Right atrium auricular region (tissue), 2 donors: Measurements from ENCODE around the gene CYTH2. TPM values are rescaled to one million over a fixed set of nuclear protein-coding genes. Genes with fewer than 3 reads are reported as not detected.
"Not testable (repeated sequence)": the region's sequence is repeated elsewhere in the genome, so short reads cannot be mapped to it uniquely, and the experiment has no call there.

Experiments
- DNase-seq: peaks from one replicate; pipeline ENCODE4 v3.0.0-alpha.2; 2019; ENCODE audit warnings: low spot score
- H3K27ac ChIP-seq, 2 donors: fragments of 200-600 bp; sonication (generic); 1 replicate in 1 of 2; 2 replicates in 1 of 2; pipeline ENCODE4 v1.5.1; 2016 to 2019
- H3K27me3 ChIP-seq, 2 donors: fragments of 200-600 bp; sonication (generic); one replicate each; pipeline versions ENCODE4 v1.5.1 to v1.6.0; 2017 to 2019
- H3K36me3 ChIP-seq: fragments of 200-600 bp; sonication (generic); one replicate; pipeline ENCODE4 v1.5.1; 2016
- H3K4me1 ChIP-seq, 2 donors: fragments of 200-600 bp; sonication (generic); one replicate each; pipeline versions ENCODE4 v1.5.1 to v1.6.0; 2017 to 2019
- H3K4me3 ChIP-seq, 2 donors: fragments of 200-600 bp; sonication (generic); 1 replicate in 1 of 2; 2 replicates in 1 of 2; pipeline ENCODE4 v1.5.1; 2017 to 2019; ENCODE audit warnings: mild to moderate bottlenecking in 1 of 2, moderate library complexity in 1 of 2
- H3K9me3 ChIP-seq, 2 donors: fragments of 200-600 bp; sonication (generic); one replicate each; pipeline ENCODE4 v1.5.1; 2019
- CTCF ChIP-seq, 2 donors: fragments of 200-600 bp; sonication (generic); IDR thresholded peaks; one replicate each; pipeline ENCODE4 v1.5.1; 2019; ENCODE audit warnings: antibody characterized with exemption in 2 of 2
- total RNA-seq, 2 donors: library from RNA; depleted of rRNA; stranded (reverse); fragments of >200 nt; gene quantifications; one replicate each; pipeline ENCODE4 v1.1.0, GENCODE V29; 2016

The CYTH2 gene
- total RNA-seq, 2 donors from 2014 or later: 13.3 to 22.5 TPM

GRCh38 chr19:48484247-48484893 lies 15.2 kb downstream of the CYTH2 start:
- no peak for TF ChIP-seq CTCF (IDR thresholded peaks at IDR 0.05)
- no peak for DNase-seq

GRCh38 chr19:48484931-48485612 lies 15.9 kb downstream of the CYTH2 start:
- no peak for DNase-seq
- H3K36me3 ChIP-seq: no peaks in the 10 kb centered on the region
- peaks cover 0 to 42% of the 10 kb centered on the region in 2 donors for H3K4me1 ChIP-seq
- no peak for TF ChIP-seq CTCF (IDR thresholded peaks at IDR 0.05)
- H3K9me3 ChIP-seq: no peaks in the 10 kb centered on the region
- H3K27ac ChIP-seq: no peak overlapping the region
- no peaks in the 10 kb centered on the region for H3K27me3 ChIP-seq
- no peak overlapping the region for H3K4me3 ChIP-seq

More at GRCh38 chr19:48484247-48484893, 15.2 kb downstream of the CYTH2 start:
- H3K4me3 ChIP-seq: no peak overlapping the region
- H3K27me3 ChIP-seq: no peaks in the 10 kb centered on the region
- H3K9me3 ChIP-seq: no peaks in the 10 kb centered on the region
- H3K36me3 ChIP-seq: no peaks in the 10 kb centered on the region
- peaks cover 0 to 41% of the 10 kb centered on the region in 2 donors for H3K4me1 ChIP-seq
- H3K27ac ChIP-seq: no peak overlapping the region

GRCh38 chr19:48486706-48487105 lies 17.5 kb downstream of the CYTH2 start:
- H3K27ac ChIP-seq, H3K27me3 ChIP-seq, H3K4me3 ChIP-seq, H3K9me3 ChIP-seq, DNase-seq, H3K36me3 ChIP-seq: not testable (repeated sequence)
- H3K4me1 ChIP-seq: peaks cover 0 to 40% of the 10 kb centered on the region in 2 donors

- no peak overlapping the region for H3K4me3 ChIP-seq
- no peaks in the 10 kb centered on the region for H3K9me3 ChIP-seq
- H3K27ac ChIP-seq: peak overlapping the region; percentile 70 to 94
- DNase-seq: no peak
- no peaks in the 10 kb centered on the region for H3K36me3 ChIP-seq
- no peak for TF ChIP-seq CTCF (IDR thresholded peaks at IDR 0.05)
- peaks cover 0 to 38% of the 10 kb centered on the region in 2 donors for H3K4me1 ChIP-seq
- no peaks in the 10 kb centered on the region for H3K27me3 ChIP-seq
Observed at GRCh38 chr19:48487544-48487943, 18.4 kb downstream of the CYTH2 start.

GRCh38 chr19:48487948-48488347 lies 18.8 kb downstream of the CYTH2 start:
- Histone ChIP-seq H3K4me1 (peaks cover 0 to 39% of the 10 kb centered on the region in 2 donors), H3K4me3 (no peak overlapping the region), H3K27ac (peak overlapping the region; percentile 70 to 94), H3K9me3 (no peaks in the 10 kb centered on the region), H3K36me3 (no peaks in the 10 kb centered on the region), H3K27me3 (no peaks in the 10 kb centered on the region)
- DNase-seq: no peak
- TF ChIP-seq CTCF (IDR thresholded peaks at IDR 0.05): no peak

GRCh38 chr19:48488478-48488877 lies 19.3 kb downstream of the CYTH2 start:
- not testable (repeated sequence) for H3K4me3 ChIP-seq, DNase-seq, H3K27me3 ChIP-seq, H3K36me3 ChIP-seq, H3K9me3 ChIP-seq
- H3K4me1 ChIP-seq: peaks cover 0 to 39% of the 10 kb centered on the region in 2 donors
- peak overlapping the region; percentile 70 to 94 for H3K27ac ChIP-seq
